Neutrophil (primary cell): ENCODE measurements around the gene SBF1.
A peak's percentile ranks its signal among the peaks of the same experiment; 100 is the strongest.

Experiments used
- H3K27ac ChIP-seq: fragments of 200-600 bp; sonication (generic); 2 replicates; pipeline ENCODE4 v1.5.1; 2016; ENCODE audit warnings: mild to moderate bottlenecking, moderate library complexity
- H3K27me3 ChIP-seq: fragments of 200-600 bp; sonication (generic); 2 replicates; pipeline ENCODE4 v1.6.0; 2016; ENCODE audit warnings: mild to moderate bottlenecking
- H3K36me3 ChIP-seq: fragments of 200-600 bp; sonication (generic); 2 replicates; pipeline ENCODE4 v1.5.1; 2017
- H3K4me1 ChIP-seq, 2 experiments: fragments of 200-600 bp in 1 of 2; sonication (generic) in 1 of 2; 1 replicate in 1 of 2; 2 replicates in 1 of 2; pipeline versions ENCODE4 v1.5.1 to v1.6.1; 2013 to 2016; ENCODE audit warnings: low read depth in 1 of 2, low read length in 1 of 2, mild to moderate bottlenecking in 1 of 2, moderate library complexity in 1 of 2; ENCODE audit not compliant: control insufficient read depth in 1 of 2, insufficient read depth in 1 of 2
- H3K4me3 ChIP-seq, 2 experiments: fragments of 200-600 bp in 1 of 2; sonication (generic) in 1 of 2; 1 replicate in 1 of 2; 2 replicates in 1 of 2; pipeline ENCODE4 v1.5.1; 2013 to 2016; ENCODE audit warnings: low read depth in 1 of 2, low read length in 1 of 2, mild to moderate bottlenecking in 1 of 2, moderate library complexity in 1 of 2
- H3K9me3 ChIP-seq: fragments of 200-600 bp; sonication (generic); 2 replicates; pipeline ENCODE4 v1.5.1; 2016
- CTCF ChIP-seq: fragments of 200-600 bp; sonication (generic); IDR thresholded peaks from 2 replicates; pipeline ENCODE4 v1.5.1; 2016; ENCODE audit warnings: antibody characterized with exemption

SBF1 gene

GRCh38 chr22:50403701-50404101 lies 71.1 kb downstream of the SBF1 start:
- no peaks in the 10 kb centered on the region for H3K9me3 ChIP-seq
- no peak overlapping the region for H3K4me3 ChIP-seq
- H3K36me3 ChIP-seq, result peaks cover 25% of the 10 kb centered on the region
- H3K27ac ChIP-seq, result peak overlapping the region; percentile 25
- H3K4me1 ChIP-seq, result peaks cover 31 to 34% of the 10 kb centered on the region in 2 experiments
- H3K27me3 ChIP-seq, result no peaks in the 10 kb centered on the region
- TF ChIP-seq CTCF, result no peak

DNA sequence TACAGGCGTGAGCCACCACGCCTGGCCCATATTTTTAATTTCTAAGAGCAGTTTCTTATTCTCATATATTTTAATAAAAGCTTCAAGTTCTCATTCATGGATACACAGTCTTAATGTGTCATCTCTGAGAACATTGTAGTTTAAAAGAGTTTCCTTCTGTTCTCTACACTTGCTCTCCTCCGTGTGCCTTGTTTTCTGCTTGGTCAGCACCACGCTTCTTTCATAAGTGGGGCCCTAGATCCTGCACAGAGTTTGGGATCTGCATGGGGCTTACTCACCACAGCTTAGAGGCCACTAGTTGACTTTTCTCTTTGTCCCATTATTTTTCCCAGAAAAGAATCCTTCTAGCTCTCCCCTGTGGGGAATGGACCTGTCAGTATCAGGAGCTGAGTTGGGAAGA lies 72.9 kb downstream of the SBF1 start:
- Histone ChIP-seq H3K27ac (no peak overlapping the region), H3K4me1 (peaks cover 31 to 35% of the 10 kb centered on the region in 2 experiments), H3K27me3 (no peaks in the 10 kb centered on the region), H3K36me3 (peaks cover 11% of the 10 kb centered on the region), H3K4me3 (no peak overlapping the region), H3K9me3 (no peaks in the 10 kb centered on the region)
- no peak for TF ChIP-seq CTCF

GRCh38 chr22:50400931-50401330 lies 73.9 kb downstream of the SBF1 start:
- H3K27ac ChIP-seq, result peak overlapping the region; percentile 85

GRCh38 chr22:50400406-50400805 lies 74.4 kb downstream of the SBF1 start:
- TF ChIP-seq CTCF, result no peak
- Histone ChIP-seq H3K36me3 (peaks cover 15% of the 10 kb centered on the region), H3K27me3 (no peaks in the 10 kb centered on the region), H3K4me3 (peak overlapping the region; percentile 4 to 21), H3K9me3 (no peaks in the 10 kb centered on the region), H3K27ac (peak overlapping the region; percentile 85), H3K4me1 (peaks cover 31 to 35% of the 10 kb centered on the region in 2 experiments)

More at GRCh38 chr22:50400931-50401330, 73.9 kb downstream of the SBF1 start:
- no peak for TF ChIP-seq CTCF
- H3K4me3 ChIP-seq, result no peak overlapping the region
- no peaks in the 10 kb centered on the region for H3K9me3 ChIP-seq
- peaks cover 31 to 35% of the 10 kb centered on the region in 2 experiments for H3K4me1 ChIP-seq
- H3K36me3 ChIP-seq, result peaks cover 10% of the 10 kb centered on the region
- no peaks in the 10 kb centered on the region for H3K27me3 ChIP-seq

DNA sequence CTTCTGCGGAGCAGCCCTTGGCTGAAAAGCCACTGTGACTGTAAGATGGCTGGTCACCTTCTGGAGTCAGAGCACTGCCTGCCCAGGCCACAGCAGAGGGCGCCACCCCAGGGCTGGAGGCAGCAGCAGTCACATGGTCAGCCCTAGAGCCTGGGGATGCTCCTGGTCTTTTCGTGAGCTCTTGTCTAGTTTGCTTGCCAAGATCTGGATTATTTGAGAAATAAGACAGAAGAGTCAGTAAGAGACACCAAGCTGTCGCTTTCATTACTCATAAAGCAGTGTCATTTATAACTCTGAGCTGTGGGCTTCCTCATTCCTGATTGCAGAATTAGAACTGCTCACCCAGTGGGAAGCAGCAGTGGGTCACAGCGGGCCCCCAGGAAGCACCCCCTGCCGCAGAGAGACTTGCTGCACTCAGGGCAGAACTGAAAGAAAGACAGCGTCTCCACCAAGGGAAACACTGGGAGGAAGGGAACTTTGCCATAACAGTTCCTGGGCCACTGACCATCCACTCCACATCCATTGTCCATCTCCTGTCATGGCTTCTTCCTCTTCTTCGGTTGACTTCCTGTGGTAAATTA lies 75.0 kb downstream of the SBF1 start:
- no peaks in the 10 kb centered on the region for H3K9me3 ChIP-seq
- peak overlapping the region; percentile 4 to 21 for H3K4me3 ChIP-seq
- no peaks in the 10 kb centered on the region for H3K27me3 ChIP-seq
- peak; percentile 17 for TF ChIP-seq CTCF
- H3K27ac ChIP-seq, result peak overlapping the region; percentile 85
- peaks cover 31 to 35% of the 10 kb centered on the region in 2 experiments for H3K4me1 ChIP-seq
- peaks cover 21% of the 10 kb centered on the region for H3K36me3 ChIP-seq
